Smooth muscle cell (in vitro differentiated cells): ENCODE results near the gene ERFE. TPM values are rescaled to one million over a fixed set of nuclear protein-coding genes. Genes with fewer than 3 reads are reported as not detected.

Experiments
- DNase-seq: peaks from one replicate; lab custom pipeline; 2025; ENCODE audit not compliant: unreplicated experiment; lab: John Stamatoyannopoulos, UW
- H2AFZ ChIP-seq: fragments of 200-600 bp; sonication (generic); 2 replicates; pipeline ENCODE4 v1.6.0; 2016; ENCODE audit warnings: antibody characterized with exemption, low read depth, mild to moderate bottlenecking
- H3F3A ChIP-seq: fragments of 200-600 bp; sonication (generic); 2 replicates; pipeline ENCODE4 v1.6.0; 2017; ENCODE audit warnings: antibody characterized with exemption, low read depth
- H3K27ac ChIP-seq: fragments of 200-600 bp; sonication (generic); 2 replicates; pipeline ENCODE4 v1.5.1; 2016; ENCODE audit warnings: low read depth, mild to moderate bottlenecking
- H3K27me3 ChIP-seq: fragments of 200-600 bp; sonication (generic); 2 replicates; pipeline ENCODE4 v1.6.1; 2016; ENCODE audit warnings: low read depth, mild to moderate bottlenecking
- H3K36me3 ChIP-seq: fragments of 200-600 bp; sonication (generic); 2 replicates; pipeline ENCODE4 v1.5.1; 2016; ENCODE audit warnings: low read depth
- H3K4me1 ChIP-seq: fragments of 200-600 bp; sonication (generic); 2 replicates; pipeline ENCODE4 v1.5.1; 2016; ENCODE audit warnings: low read depth
- H3K4me2 ChIP-seq: fragments of 200-600 bp; sonication (generic); 2 replicates; pipeline ENCODE4 v1.6.0; 2016; ENCODE audit warnings: mild to moderate bottlenecking
- H3K4me3 ChIP-seq: fragments of 200-600 bp; sonication (generic); 2 replicates; pipeline ENCODE4 v1.5.1; 2016; ENCODE audit warnings: mild to moderate bottlenecking
- H3K79me2 ChIP-seq: fragments of 200-600 bp; sonication (generic); 2 replicates; pipeline ENCODE4 v1.6.0; 2016; ENCODE audit warnings: low read depth, mild to moderate bottlenecking
- H3K9ac ChIP-seq: fragments of 200-600 bp; sonication (generic); 2 replicates; pipeline ENCODE4 v1.6.0; 2016; ENCODE audit warnings: low read depth
- H3K9me3 ChIP-seq: fragments of 200-600 bp; sonication (generic); replicated peaks from 2 replicates; pipeline ENCODE4 v1.5.1; 2016; ENCODE audit warnings: low read depth
- H4K20me1 ChIP-seq: fragments of 200-600 bp; sonication (generic); 2 replicates; pipeline ENCODE4 v1.6.0; 2016; ENCODE audit warnings: low read depth
- CTCF ChIP-seq: fragments of 200-600 bp; sonication (generic); IDR thresholded peaks from 2 replicates; pipeline ENCODE4 v1.5.1; 2017; ENCODE audit warnings: borderline replicate concordance, mild to moderate bottlenecking, antibody characterized with exemption; ENCODE audit not compliant: insufficient read depth, poor library complexity, severe bottlenecking
- WGBS: methylation state at CpG from one replicate; pipeline ENCODE4 v1.1.7; 2016; ENCODE audit warnings: low lambda C conversion rate; 5-methylcytosine and 5-hydroxymethylcytosine counted together
- polyA plus RNA-seq: library from polyadenylated mRNA; unstranded; fragments of >200 nt; fragmentation: Nextera tagmentation; extraction: Ambion mirVana; gene quantifications from 2 replicates; pipeline ENCODE4 v1.2.1, GENCODE V29; 2016
- total RNA-seq: library from RNA; depleted of rRNA; stranded (reverse); fragments of >200 nt; gene quantifications from 2 replicates; pipeline ENCODE4 v1.2.3, GENCODE V29; 2014

ERFE gene
- total and polyA plus RNA-seq, 2 experiments from 2014 or later, result 2.4 TPM; not detected in 1

DNA sequence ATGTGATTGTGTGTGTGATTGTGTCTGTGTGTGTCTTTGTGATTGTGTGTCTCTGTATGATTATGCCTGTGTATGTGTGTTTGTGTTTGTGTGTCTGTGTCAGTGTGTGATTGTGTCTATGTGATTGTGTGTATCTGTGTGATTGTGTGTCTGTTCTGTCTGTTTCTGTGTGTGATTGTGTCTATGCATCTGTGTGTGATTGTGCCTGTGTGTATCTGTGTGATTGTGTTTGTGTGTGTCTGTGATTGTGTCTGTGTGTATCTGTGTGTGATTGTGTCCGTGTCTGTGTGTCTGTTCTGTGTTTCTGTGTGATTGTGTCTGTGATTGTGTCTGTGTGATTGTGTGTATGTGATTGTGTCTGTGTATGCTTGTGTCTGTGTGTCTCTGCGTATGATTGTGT, 32.4 kb upstream of the ERFE start:
- no peak for DNase-seq
- no peaks in the 10 kb centered on the region for H4K20me1 ChIP-seq
- H3K4me2 ChIP-seq, result no peak overlapping the region
- TF ChIP-seq CTCF, result no peak
- no peaks in the 10 kb centered on the region for H3K27me3 ChIP-seq
- H3K4me1 ChIP-seq, result no peaks in the 10 kb centered on the region
- H2AFZ ChIP-seq, result no peak overlapping the region
- H3K79me2 ChIP-seq, result no peaks in the 10 kb centered on the region
- no peaks in the 10 kb centered on the region for H3K36me3 ChIP-seq
- H3K4me3 ChIP-seq, result no peak overlapping the region
- whole genome bisulfite sequencing, result 97% methylated on average over 2 of the region's 2 CpGs
- H3K27ac ChIP-seq, result no peak overlapping the region
- no peak overlapping the region for H3K9ac ChIP-seq
- no peaks in the 10 kb centered on the region for H3K9me3 ChIP-seq
- H3F3A ChIP-seq, result no peaks in the 10 kb centered on the region

GRCh38 chr2:238126775-238127164, 32.0 kb upstream of the ERFE start:
- Histone ChIP-seq H3K27ac (no peak overlapping the region), H3K79me2 (no peaks in the 10 kb centered on the region), H3K27me3 (no peaks in the 10 kb centered on the region), H3F3A (no peaks in the 10 kb centered on the region), H3K4me1 (no peaks in the 10 kb centered on the region), H4K20me1 (no peaks in the 10 kb centered on the region), H3K9ac (no peak overlapping the region), H3K4me3 (no peak overlapping the region), H2AFZ (no peak overlapping the region), H3K36me3 (no peaks in the 10 kb centered on the region), H3K9me3 (no peaks in the 10 kb centered on the region), H3K4me2 (no peak overlapping the region)
- no peak for TF ChIP-seq CTCF
- WGBS, result 97% methylated on average over 2 of the region's 2 CpGs
- no peak for DNase-seq

DNA sequence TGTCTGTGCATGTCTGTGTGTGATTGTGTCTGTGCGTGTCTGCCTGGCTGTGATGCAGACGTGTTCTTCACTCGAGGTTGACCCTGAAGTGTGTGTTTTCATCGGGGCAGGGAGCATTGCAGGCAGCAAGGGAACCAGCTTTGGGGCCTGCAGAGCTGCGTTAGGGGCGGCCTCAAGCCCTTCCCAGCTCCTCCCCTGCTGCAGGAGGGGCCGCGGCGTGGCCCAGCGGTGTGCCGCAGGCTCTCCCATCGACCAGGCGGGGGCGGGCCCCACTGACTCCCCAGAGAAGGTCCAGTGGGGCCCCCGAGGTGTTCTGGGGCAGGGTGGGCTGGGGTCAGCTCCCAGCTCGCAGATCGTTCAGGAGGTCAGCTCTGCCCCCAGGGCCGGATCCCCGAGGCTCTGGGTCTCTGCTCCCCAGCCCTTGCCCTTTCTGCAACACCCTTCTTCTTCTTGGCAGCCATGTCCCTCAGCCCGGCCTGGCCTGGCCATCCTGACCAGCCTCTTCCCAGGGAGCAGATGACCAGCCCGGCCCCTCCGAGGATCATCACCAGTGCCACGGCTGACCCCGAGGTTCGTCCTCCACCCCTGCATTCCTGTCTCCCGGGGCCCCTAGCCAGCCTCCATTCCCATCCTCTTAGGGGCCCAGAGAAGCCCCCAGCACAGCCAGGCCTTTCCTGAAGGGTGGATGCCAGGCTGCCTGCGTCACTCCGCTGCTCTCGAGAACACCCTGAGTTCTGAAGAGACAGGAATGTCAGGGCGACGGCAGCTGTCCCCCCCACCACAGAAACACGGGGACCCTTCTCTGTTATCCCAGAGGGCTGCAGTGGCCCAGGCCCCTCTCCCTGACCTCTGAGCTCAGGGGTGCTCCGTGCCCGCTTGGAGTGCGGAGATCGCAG, 31.4 kb upstream of the ERFE start:
- WGBS, result 86% methylated on average over 23 of the region's 36 CpGs
- no peaks in the 10 kb centered on the region for H3K9me3 ChIP-seq
- no peaks in the 10 kb centered on the region for H3K79me2 ChIP-seq
- H3K27ac ChIP-seq, result no peak overlapping the region
- no peak overlapping the region for H3K4me3 ChIP-seq
- H3K27me3 ChIP-seq, result no peaks in the 10 kb centered on the region
- no peaks in the 10 kb centered on the region for H3K36me3 ChIP-seq
- no peak for TF ChIP-seq CTCF
- H3K9ac ChIP-seq, result no peak overlapping the region
- no peak overlapping the region for H3K4me2 ChIP-seq
- H2AFZ ChIP-seq, result no peak overlapping the region
- no peaks in the 10 kb centered on the region for H3F3A ChIP-seq
- no peaks in the 10 kb centered on the region for H4K20me1 ChIP-seq
- no peaks in the 10 kb centered on the region for H3K4me1 ChIP-seq
- DNase-seq, result no peak

- no peak overlapping the region for H3K4me3 ChIP-seq
- no peaks in the 10 kb centered on the region for H3K79me2 ChIP-seq
- TF ChIP-seq CTCF, result no peak
- DNase-seq, result no peak
- H3K36me3 ChIP-seq, result no peaks in the 10 kb centered on the region
- no peaks in the 10 kb centered on the region for H3K4me1 ChIP-seq
- 90% methylated on average over 22 of the region's 22 CpGs for WGBS
- no peaks in the 10 kb centered on the region for H3F3A ChIP-seq
- no peak overlapping the region for H3K4me2 ChIP-seq
- no peak overlapping the region for H3K27ac ChIP-seq
- H2AFZ ChIP-seq, result no peak overlapping the region
- no peak overlapping the region for H3K9ac ChIP-seq
- H3K9me3 ChIP-seq, result no peaks in the 10 kb centered on the region
- no peaks in the 10 kb centered on the region for H3K27me3 ChIP-seq
- no peaks in the 10 kb centered on the region for H4K20me1 ChIP-seq
Measured at GRCh38 chr2:238128061-238128440, 30.7 kb upstream of the ERFE start.
